PFSK-1 (cell line): Measurements from ENCODE around the gene KDM6B.
A peak's percentile ranks its signal among the peaks of the same experiment; 100 is the strongest.

Experiments
- FOXP2 ChIP-seq: optimal IDR thresholded peaks from 2 replicates; pipeline ENCODE3; 2011; ENCODE audit warnings: borderline replicate concordance, control low read depth, inconsistent platforms; ENCODE audit not compliant: insufficient read depth; ENCODE audit errors: extremely low read length, extremely low read depth
- POLR2AphosphoS5 ChIP-seq: IDR thresholded peaks from 2 replicates; pipeline ENCODE4 v1.6.1; 2012; ENCODE audit warnings: low read depth, mild to moderate bottlenecking, control low read depth, low read length, moderate library complexity
- REST ChIP-seq, 2 experiments: IDR thresholded peaks; 2 replicates each; pipeline versions ENCODE4 v1.6.1 to v1.8.0; 2011 to 2012; ENCODE audit warnings: low read depth in 2 of 2, low read length in 2 of 2, control low read depth in 1 of 2, inconsistent platforms in 1 of 2, mild to moderate bottlenecking in 1 of 2, moderate library complexity in 1 of 2; ENCODE audit not compliant: insufficient read depth in 1 of 2
- SIN3A ChIP-seq: IDR thresholded peaks from 2 replicates; pipeline ENCODE4 v1.6.1; 2012; ENCODE audit warnings: mild to moderate bottlenecking, low read length, moderate library complexity, borderline replicate concordance; ENCODE audit not compliant: insufficient read depth
- TAF1 ChIP-seq: IDR thresholded peaks from 2 replicates; pipeline ENCODE4 v1.6.1; 2012; ENCODE audit warnings: low read length, control low read depth, borderline replicate concordance; ENCODE audit not compliant: insufficient read depth

The KDM6B gene

GRCh38 chr17:7839190-7839875 is 5.3 kb downstream of the KDM6B start:
- TF ChIP-seq TAF1 (no peak), POLR2AphosphoS5 (no peak), REST (IDR thresholded peaks at IDR 0.05; ENCODE audit: insufficient read depth in 1 of 2, low read depth in 2 of 2, low read length in 2 of 2) (no peak), FOXP2 (no peak), SIN3A (no peak)

GRCh38 chr17:7839876-7840261 is 5.9 kb downstream of the KDM6B start:
- TF ChIP-seq REST (IDR thresholded peaks at IDR 0.05; ENCODE audit: insufficient read depth in 1 of 2, low read depth in 2 of 2, low read length in 2 of 2) (no peak), TAF1 (no peak), POLR2AphosphoS5 (no peak), SIN3A (no peak), FOXP2 (no peak)

- TF ChIP-seq SIN3A (no peak), TAF1 (no peak), POLR2AphosphoS5 (no peak), FOXP2 (no peak), REST (IDR thresholded peaks at IDR 0.05; ENCODE audit: insufficient read depth in 1 of 2, low read depth in 2 of 2, low read length in 2 of 2) (no peak)
These were observed 6.4 kb downstream of the KDM6B start for GRCh38 chr17:7840441-7840840.

- TF ChIP-seq SIN3A: no peak
- no peak for TF ChIP-seq REST (IDR thresholded peaks at IDR 0.05; ENCODE audit: insufficient read depth in 1 of 2, low read depth in 2 of 2, low read length in 2 of 2)
- no peak for TF ChIP-seq FOXP2
- TF ChIP-seq TAF1: no peak
- no peak for TF ChIP-seq POLR2AphosphoS5
These were observed 6.9 kb downstream of the KDM6B start for GRCh38 chr17:7840875-7841274.

GRCh38 chr17:7841396-7841914 is 7.4 kb downstream of the KDM6B start:
- TF ChIP-seq SIN3A: peak; percentile 76; the same call in 1 of the 2 replicates
- TF ChIP-seq FOXP2: no peak
- TF ChIP-seq POLR2AphosphoS5: peak; percentile 34
